OCI-LY7 (cell line): Measurements from ENCODE around the gene C10orf90. TPM values are rescaled to one million over a fixed set of nuclear protein-coding genes. Genes with fewer than 3 reads are reported as not detected.

Source experiments
- BruUV-seq: library from RNA; stranded (reverse); fragments of 400-500 nt; replicated peaks from 2 replicates; lab custom pipeline; 2021; lab: Mats Ljungman, UMichigan
- CTCF ChIA-PET: fragments of 300-600 bp; sonication (Branson Sonifier 250); formaldehyde crosslinking; loops from one replicate; lab custom pipeline; 2022; ENCODE audit warnings: antibody characterized with exemption; ENCODE audit not compliant: unreplicated experiment; lab: Charles Lee
- POLR2A ChIA-PET: fragments of 300-600 bp; sonication (Branson Sonifier 250); formaldehyde crosslinking; loops from one replicate; lab custom pipeline; 2022; ENCODE audit warnings: antibody characterized with exemption; lab: Charles Lee
- DNase-seq: peaks from one replicate; pipeline ENCODE4 v3.0.0-alpha.2; 2015; ENCODE audit warnings: low spot score
- H2AFZ ChIP-seq: fragments of 200-600 bp; sonication (generic), shearing (Covaris generic); 2 replicates; pipeline ENCODE4 v1.6.1; 2014; ENCODE audit warnings: mild to moderate bottlenecking, antibody characterized with exemption, low read length, moderate library complexity
- H3K27ac ChIP-seq: fragments of 200-600 bp; sonication (generic); 2 replicates; pipeline ENCODE4 v1.5.1; 2014; ENCODE audit warnings: mixed run types, low read depth, mild to moderate bottlenecking, moderate library complexity, low read length, inconsistent platforms; ENCODE audit not compliant: poor library complexity, severe bottlenecking
- H3K36me3 ChIP-seq: fragments of 200-600 bp; sonication (generic); 2 replicates; pipeline ENCODE4 v1.6.1; 2014; ENCODE audit warnings: mild to moderate bottlenecking, antibody characterized with exemption, low read length, moderate library complexity, mixed read lengths; ENCODE audit not compliant: insufficient read depth
- H3K4me1 ChIP-seq: fragments of 200-600 bp; sonication (generic); 2 replicates; pipeline ENCODE4 v1.5.1; 2014; ENCODE audit warnings: mild to moderate bottlenecking, low read length; ENCODE audit not compliant: insufficient read depth, poor library complexity, severe bottlenecking
- H3K4me2 ChIP-seq: fragments of 200-600 bp; sonication (generic); 2 replicates; pipeline ENCODE4 v1.6.1; 2014; ENCODE audit warnings: mild to moderate bottlenecking, low read length
- H3K4me3 ChIP-seq: fragments of 200-600 bp; sonication (generic); 2 replicates; pipeline ENCODE4 v1.5.1; 2014; ENCODE audit warnings: mild to moderate bottlenecking, low read depth, low read length; ENCODE audit not compliant: poor library complexity, severe bottlenecking
- H3K79me2 ChIP-seq: fragments of 200-600 bp; sonication (generic); 2 replicates; pipeline ENCODE4 v1.6.1; 2016; ENCODE audit warnings: low read depth, mild to moderate bottlenecking, low read length, moderate library complexity, mixed read lengths; ENCODE audit not compliant: insufficient read depth
- H3K9me2 ChIP-seq: fragments of 200-600 bp; sonication (generic); 2 replicates; pipeline ENCODE4 v1.6.1; 2016; ENCODE audit warnings: mild to moderate bottlenecking, low read length, mixed read lengths; ENCODE audit not compliant: insufficient read depth
- H3K9me3 ChIP-seq: fragments of 200-600 bp; sonication (generic); 2 replicates; pipeline ENCODE4 v1.6.1; 2014; ENCODE audit warnings: mild to moderate bottlenecking, mixed run types, low read length, mixed read lengths
- H4K20me1 ChIP-seq: fragments of 200-600 bp; sonication (generic); 2 replicates; pipeline ENCODE4 v1.6.1; 2014; ENCODE audit warnings: mild to moderate bottlenecking, antibody characterized with exemption, low read length, moderate library complexity, mixed read lengths; ENCODE audit not compliant: insufficient read depth
- EZH2phosphoT487 ChIP-seq: fragments of 200-600 bp; sonication (generic); IDR thresholded peaks from 2 replicates; pipeline ENCODE4 v1.6.1; 2018; ENCODE audit warnings: low read depth, borderline replicate concordance, mild to moderate bottlenecking, mixed run types, antibody characterized with exemption, low read length, moderate library complexity, mixed read lengths
- intact Hi-C: fragments of 100-400 bp; cut with micrococcal nuclease; formaldehyde crosslinking; loops from one replicate; pipeline ENCODE4 v1.10.0; 2022; ENCODE audit not compliant: unreplicated experiment
- total RNA-seq, 2 experiments: library from RNA; depleted of rRNA in 1 of 2; stranded (reverse); fragments of >200 nt in 1 of 2; shearing (Covaris generic) in 1 of 2; gene quantifications; 2 replicates each; pipeline ENCODE4 v1.2.3, GENCODE V29; 2014 to 2022
- TF ChIP-seq, protein P1 (sequence below): fragments of 200-600 bp; sonication (generic); conservative IDR thresholded peaks from 2 replicates; pipeline ENCODE4 v1.5.1; 2014; ENCODE audit warnings: mild to moderate bottlenecking, antibody characterized with exemption, low read length, moderate library complexity, mixed read lengths

Gene C10orf90
- total RNA-seq, 2 experiments from 2014 or later, result not detected

GRCh38 chr10:126393076-126393475 lies 277.4 kb downstream of the C10orf90 start:
- no TSS peak for BruUV-seq
- H2AFZ ChIP-seq, result no peak overlapping the region
- no peaks in the 10 kb centered on the region for H3K79me2 ChIP-seq
- ChIA-PET CTCF (no interaction called here), POLR2A (no interaction called here)
- TF ChIP-seq EZH2phosphoT487, result no peak
- TF ChIP-seq, protein P1, sequence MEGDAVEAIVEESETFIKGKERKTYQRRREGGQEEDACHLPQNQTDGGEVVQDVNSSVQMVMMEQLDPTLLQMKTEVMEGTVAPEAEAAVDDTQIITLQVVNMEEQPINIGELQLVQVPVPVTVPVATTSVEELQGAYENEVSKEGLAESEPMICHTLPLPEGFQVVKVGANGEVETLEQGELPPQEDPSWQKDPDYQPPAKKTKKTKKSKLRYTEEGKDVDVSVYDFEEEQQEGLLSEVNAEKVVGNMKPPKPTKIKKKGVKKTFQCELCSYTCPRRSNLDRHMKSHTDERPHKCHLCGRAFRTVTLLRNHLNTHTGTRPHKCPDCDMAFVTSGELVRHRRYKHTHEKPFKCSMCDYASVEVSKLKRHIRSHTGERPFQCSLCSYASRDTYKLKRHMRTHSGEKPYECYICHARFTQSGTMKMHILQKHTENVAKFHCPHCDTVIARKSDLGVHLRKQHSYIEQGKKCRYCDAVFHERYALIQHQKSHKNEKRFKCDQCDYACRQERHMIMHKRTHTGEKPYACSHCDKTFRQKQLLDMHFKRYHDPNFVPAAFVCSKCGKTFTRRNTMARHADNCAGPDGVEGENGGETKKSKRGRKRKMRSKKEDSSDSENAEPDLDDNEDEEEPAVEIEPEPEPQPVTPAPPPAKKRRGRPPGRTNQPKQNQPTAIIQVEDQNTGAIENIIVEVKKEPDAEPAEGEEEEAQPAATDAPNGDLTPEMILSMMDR, result no peak
- DNase-seq, result no peak
- H3K9me3 ChIP-seq, result no peaks in the 10 kb centered on the region
- H3K4me1 ChIP-seq, result no peaks in the 10 kb centered on the region
- H3K9me2 ChIP-seq, result no peaks in the 10 kb centered on the region
- H3K27ac ChIP-seq, result no peak overlapping the region
- no peaks in the 10 kb centered on the region for H4K20me1 ChIP-seq
- no peak overlapping the region for H3K4me2 ChIP-seq
- no peak overlapping the region for H3K4me3 ChIP-seq
- intact Hi-C loops, result no loop called here
- no peaks in the 10 kb centered on the region for H3K36me3 ChIP-seq

DNA sequence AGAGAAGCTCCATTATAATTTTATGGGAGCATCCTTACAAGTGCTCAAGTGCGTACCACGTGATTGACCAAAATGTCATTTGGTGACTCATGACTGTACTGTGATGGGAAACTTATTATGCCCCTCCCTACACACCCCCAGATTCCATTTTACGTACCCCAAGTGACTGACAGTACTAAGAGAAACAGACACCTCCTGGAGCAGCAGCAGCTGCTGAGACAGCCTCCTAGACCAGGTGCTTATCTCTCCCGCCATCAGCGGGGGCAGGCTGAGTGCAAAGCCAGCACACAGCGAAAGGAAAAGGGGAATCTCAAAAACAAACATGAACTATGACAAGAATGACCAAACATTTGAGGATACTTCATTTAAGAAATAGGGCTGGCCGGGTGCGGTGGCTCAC lies 278.0 kb downstream of the C10orf90 start:
- no peaks in the 10 kb centered on the region for H3K36me3 ChIP-seq
- H3K27ac ChIP-seq, result no peak overlapping the region
- no peaks in the 10 kb centered on the region for H3K79me2 ChIP-seq
- no peak overlapping the region for H3K4me2 ChIP-seq
- H3K9me3 ChIP-seq, result no peaks in the 10 kb centered on the region
- intact Hi-C loops, result no loop called here
- H3K4me1 ChIP-seq, result no peaks in the 10 kb centered on the region
- BruUV-seq, result no TSS peak
- no peak overlapping the region for H2AFZ ChIP-seq
- ChIA-PET POLR2A (no interaction called here), CTCF (no interaction called here)
- TF ChIP-seq, protein P1, result no peak
- TF ChIP-seq EZH2phosphoT487, result no peak
- H3K9me2 ChIP-seq, result no peaks in the 10 kb centered on the region
- no peak overlapping the region for H3K4me3 ChIP-seq
- DNase-seq, result no peak
- no peaks in the 10 kb centered on the region for H4K20me1 ChIP-seq

GRCh38 chr10:126392068-126392467 lies 278.4 kb downstream of the C10orf90 start:
- H3K9me2 ChIP-seq, result no peaks in the 10 kb centered on the region
- no peaks in the 10 kb centered on the region for H3K79me2 ChIP-seq
- ChIA-PET CTCF (no interaction called here), POLR2A (no interaction called here)
- intact Hi-C loops, result no loop called here
- no peaks in the 10 kb centered on the region for H3K9me3 ChIP-seq
- DNase-seq, result no peak
- H3K4me1 ChIP-seq, result no peaks in the 10 kb centered on the region
- H3K27ac ChIP-seq, result no peak overlapping the region
- no peak overlapping the region for H2AFZ ChIP-seq
- H3K4me3 ChIP-seq, result no peak overlapping the region
- no peaks in the 10 kb centered on the region for H3K36me3 ChIP-seq
- H4K20me1 ChIP-seq, result no peaks in the 10 kb centered on the region
- TF ChIP-seq, protein P1, result no peak
- no peak for TF ChIP-seq EZH2phosphoT487
- no TSS peak for BruUV-seq
- no peak overlapping the region for H3K4me2 ChIP-seq
